Measurements from ENCODE around the gene KAT6B. TPM values are rescaled to one million over a fixed set of nuclear protein-coding genes. Genes with fewer than 3 reads are reported as not detected.

The KAT6B gene
- total RNA-seq, 4 donors from 2014 or later: 45.6 to 48.9 (median 47.5) TPM

GRCh38 chr10:74797550-74797949 is 28.9 kb upstream of the KAT6B start:
- TF ChIP-seq CTCF (IDR thresholded peaks at IDR 0.05; ENCODE audit: low read depth): no peak

- no peak for TF ChIP-seq CTCF (IDR thresholded peaks at IDR 0.05; ENCODE audit: low read depth)
These were observed 26.6 kb upstream of the KAT6B start for GRCh38 chr10:74799721-74800221.

- TF ChIP-seq CTCF (IDR thresholded peaks at IDR 0.05; ENCODE audit: low read depth): no peak
These were observed 25.0 kb upstream of the KAT6B start for GRCh38 chr10:74801447-74801846.

- no peak for TF ChIP-seq CTCF (IDR thresholded peaks at IDR 0.05; ENCODE audit: low read depth)
These were observed 17.9 kb upstream of the KAT6B start for GRCh38 chr10:74808501-74808900.

- no peak for TF ChIP-seq CTCF (IDR thresholded peaks at IDR 0.05; ENCODE audit: low read depth)
These were observed 16.3 kb upstream of the KAT6B start for GRCh38 chr10:74810087-74810486.

- no peak for TF ChIP-seq CTCF (IDR thresholded peaks at IDR 0.05; ENCODE audit: low read depth)
These were observed 12.8 kb upstream of the KAT6B start for GRCh38 chr10:74813381-74814259.

GRCh38 chr10:74814797-74815196 is 11.6 kb upstream of the KAT6B start:
- no peak for TF ChIP-seq CTCF (IDR thresholded peaks at IDR 0.05; ENCODE audit: low read depth)

Measured in subcutaneous adipose tissue (tissue), 4 donors.